ENCODE measurements around the gene C3orf52.
A peak's percentile ranks its signal among the peaks of the same experiment; 100 is the strongest.
"Not testable (repeated sequence)": the region's sequence is repeated elsewhere in the genome, so short reads cannot be mapped to it uniquely, and the experiment has no call there.

Gene C3orf52

GRCh38 chr3:112086076-112086854 lies at the start of gene C3orf52:
TSS of gene C3orf52 (plus strand) at chr3:112086389. CDS start at chr3:112086408, 19 bp downstream.
- peak; percentile 89 for DNase-seq

GRCh38 chr3:112037194-112037593 lies 49.0 kb upstream of the C3orf52 start:
- DNase-seq, result not testable (repeated sequence)

GRCh38 chr3:112038863-112039262 lies 47.3 kb upstream of the C3orf52 start:
- peak; percentile 66 for DNase-seq

DNA sequence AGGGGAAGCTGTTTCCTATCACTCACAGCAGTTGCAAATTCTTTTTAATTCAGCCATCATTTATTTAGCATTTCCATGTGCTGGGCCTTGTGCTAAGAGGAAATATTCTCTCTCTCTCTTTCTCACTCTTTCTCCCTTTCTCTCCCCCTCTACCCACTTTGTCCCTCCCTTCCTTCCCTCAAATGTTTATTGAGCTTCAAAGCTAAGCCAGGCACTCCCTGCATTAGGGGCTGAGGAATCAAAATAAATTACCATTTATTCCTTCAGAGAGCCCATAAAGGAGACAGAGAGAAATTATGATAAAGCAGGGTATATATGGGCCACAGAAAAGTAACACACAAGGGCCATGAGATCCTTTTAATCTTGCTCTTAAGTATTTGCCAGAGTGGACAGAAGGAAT lies 44.9 kb upstream of the C3orf52 start:
- DNase-seq, result no peak

- DNase-seq, result no peak
These were observed 43.3 kb upstream of the C3orf52 start for GRCh38 chr3:112042842-112043280.

DNA sequence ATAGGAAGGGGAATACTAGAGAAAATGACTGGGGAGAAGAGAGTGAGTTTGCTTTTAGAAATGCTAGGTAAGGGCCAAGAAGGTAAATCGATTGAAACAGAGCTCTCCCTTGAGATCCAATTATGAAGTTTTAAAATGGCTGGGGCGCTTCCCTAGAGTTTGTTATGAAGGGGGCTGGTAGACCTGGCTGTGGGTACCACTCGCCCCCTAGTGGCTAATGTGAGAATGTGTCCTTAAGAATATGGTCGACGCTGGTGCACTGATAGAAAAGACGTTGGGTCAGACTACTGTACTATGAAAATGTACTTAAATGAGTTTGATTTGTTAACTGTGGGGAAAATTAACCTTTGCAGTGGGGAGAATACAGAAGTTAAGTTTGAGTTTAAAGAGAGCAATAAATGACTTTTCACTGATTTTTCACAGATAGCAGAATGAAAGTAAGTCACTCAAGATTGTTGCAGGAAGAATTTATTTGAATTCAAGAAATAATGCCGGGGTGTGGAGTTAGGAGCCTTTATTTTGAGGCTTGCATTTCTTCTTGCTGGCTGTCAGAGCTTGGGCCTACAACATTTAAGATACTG lies 42.5 kb upstream of the C3orf52 start:
- DNase-seq, result peak; percentile 80

GRCh38 chr3:112046599-112046998 lies 39.6 kb upstream of the C3orf52 start:
- DNase-seq, result peak; percentile 18

DNA sequence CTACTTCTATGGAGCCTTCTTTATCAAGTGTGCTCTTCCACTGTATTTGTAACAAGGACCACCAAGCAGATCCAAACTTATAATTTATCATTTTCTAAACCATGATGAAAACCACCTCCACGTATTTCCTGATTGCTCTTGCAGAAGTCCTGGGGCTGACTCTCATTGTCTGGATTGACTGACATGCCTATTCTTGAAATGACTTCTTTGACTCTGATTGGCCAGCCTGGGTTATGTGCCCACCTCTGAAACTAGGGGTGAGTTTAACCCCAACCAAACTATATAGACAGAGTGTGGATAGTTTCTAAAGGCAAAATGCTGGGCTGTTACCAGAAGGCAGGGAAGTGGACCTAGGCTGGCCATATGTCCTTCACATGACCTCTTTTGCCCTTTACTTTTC lies 38.9 kb upstream of the C3orf52 start:
- no peak for DNase-seq

DNA sequence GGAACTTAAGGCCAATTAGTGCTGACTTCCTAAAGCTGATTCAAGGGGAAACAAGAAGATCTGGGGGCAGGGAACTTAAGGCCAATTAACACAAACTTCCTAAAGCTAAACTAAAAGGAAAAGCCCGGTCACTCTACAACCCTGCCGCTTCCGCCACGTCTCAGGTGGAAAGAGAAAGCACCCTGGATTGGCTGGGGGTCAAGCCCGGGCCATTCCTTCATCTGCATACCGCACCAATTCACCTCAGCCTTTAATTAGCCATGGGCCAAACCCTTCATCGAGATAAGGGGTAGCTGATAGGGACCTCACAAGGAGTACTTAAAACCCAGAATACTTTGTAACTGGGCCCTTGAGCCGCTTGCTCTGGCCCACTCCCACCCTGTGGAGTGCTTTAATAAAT lies 37.3 kb upstream of the C3orf52 start:
- DNase-seq, result no peak

GRCh38 chr3:112053229-112053628 lies 33.0 kb upstream of the C3orf52 start:
- DNase-seq, result no peak

DNA sequence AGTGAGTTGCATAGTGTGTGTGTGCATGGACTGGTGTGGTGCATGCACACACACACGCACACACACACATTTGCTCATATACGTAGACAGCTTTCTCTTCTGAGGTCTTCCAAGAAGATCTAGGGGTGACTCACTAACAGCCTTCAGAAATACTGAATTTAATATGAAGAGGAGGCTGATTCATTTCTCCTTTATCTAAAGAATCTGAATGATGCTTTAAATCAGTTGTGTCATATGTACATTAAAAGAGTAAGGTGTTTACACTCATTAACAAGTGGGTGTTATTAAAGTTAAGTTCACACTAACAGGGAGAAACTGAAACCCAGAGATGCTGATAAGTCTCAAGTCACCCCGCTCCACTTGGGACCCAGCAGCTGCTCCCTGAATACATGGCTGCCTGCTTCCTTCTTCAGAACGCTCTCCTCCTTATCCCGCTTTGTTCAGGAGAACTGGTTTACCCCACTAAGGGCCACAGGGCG lies 29.7 kb upstream of the C3orf52 start:
- peak; percentile 80 for DNase-seq

GRCh38 chr3:112059497-112059896 lies 26.7 kb upstream of the C3orf52 start:
- DNase-seq, result no peak

DNA sequence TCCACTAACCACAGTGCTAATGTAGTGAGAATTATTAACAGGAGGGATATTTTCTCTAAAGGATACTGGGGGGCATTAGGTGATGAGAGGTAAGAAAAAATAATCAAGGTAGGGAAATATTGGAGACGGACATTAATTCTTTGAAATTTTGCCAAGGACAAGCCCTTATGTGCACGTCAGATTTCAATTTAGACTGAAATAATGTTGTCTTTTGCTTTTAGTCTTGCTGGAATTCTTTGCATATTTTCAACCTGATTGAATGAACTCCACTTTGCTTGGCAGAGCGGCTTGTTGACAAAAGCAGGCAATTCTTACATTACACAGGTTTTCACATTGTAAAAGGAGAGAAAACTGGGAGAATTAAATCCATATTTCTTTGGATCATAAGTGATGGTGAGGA lies 25.0 kb upstream of the C3orf52 start:
- DNase-seq, result peak; percentile 74

- DNase-seq, result not testable (repeated sequence)
These were observed 13.7 kb upstream of the C3orf52 start for GRCh38 chr3:112072387-112073060.

DNA sequence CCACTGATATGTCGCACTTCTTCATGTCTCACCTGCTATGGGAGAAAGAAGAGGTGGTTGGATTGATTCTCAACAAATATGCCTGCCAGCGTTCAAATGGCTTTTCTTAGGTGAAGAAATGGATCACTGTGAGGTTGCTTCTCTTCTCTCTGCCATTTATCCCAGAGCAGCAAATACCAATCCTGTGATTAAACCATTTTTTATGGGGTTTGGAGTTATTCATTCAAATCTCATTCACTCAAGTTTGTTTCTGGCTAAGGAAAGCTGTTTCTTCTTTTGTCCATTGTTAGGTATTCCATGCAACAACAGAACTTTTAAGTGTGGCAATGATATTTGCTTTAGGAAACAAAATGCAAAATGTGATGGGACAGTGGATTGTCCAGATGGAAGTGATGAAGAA lies 12.2 kb upstream of the C3orf52 start:
- DNase-seq, result peak; percentile 62

DNA sequence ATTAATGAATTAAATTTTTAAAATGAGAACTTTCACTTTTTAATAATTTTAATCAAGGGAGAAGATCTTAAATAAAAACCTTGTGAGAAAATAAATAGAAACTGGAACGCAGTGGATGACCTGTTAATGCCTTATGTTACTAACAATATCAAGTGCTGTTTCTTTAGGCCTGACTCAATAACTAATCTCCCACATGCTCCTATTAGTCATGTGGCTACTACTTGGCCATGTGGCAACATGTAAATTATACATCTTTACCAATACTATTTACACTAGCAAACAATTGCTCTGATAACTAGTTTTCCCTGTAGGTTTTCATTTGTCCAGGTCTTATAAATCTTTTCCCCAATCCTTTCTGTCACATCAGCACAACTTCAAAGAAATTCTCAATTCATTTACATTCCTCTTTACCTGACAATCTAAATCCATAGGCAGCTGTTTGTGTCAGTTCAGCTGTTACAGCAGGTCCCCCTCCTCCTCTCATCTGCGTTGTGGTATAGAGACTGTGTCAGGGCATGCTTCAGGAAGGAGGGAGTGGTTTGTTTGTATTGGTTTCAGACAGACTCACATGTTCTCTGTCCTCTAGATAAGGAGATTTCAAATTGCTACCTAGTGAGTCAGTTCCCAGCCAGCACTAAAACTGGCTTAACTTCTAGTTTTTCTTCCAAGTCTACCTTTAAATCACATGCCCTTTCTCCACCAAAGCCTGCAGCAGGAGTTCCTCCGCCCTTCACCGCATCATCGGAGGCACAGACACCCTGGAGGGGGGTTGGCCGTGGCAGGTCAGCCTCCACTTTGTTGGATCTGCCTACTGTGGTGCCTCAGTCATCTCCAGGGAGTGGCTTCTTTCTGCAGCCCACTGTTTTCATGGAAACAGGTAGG lies 11.3 kb upstream of the C3orf52 start:
- peak; percentile 93 for DNase-seq

DNA sequence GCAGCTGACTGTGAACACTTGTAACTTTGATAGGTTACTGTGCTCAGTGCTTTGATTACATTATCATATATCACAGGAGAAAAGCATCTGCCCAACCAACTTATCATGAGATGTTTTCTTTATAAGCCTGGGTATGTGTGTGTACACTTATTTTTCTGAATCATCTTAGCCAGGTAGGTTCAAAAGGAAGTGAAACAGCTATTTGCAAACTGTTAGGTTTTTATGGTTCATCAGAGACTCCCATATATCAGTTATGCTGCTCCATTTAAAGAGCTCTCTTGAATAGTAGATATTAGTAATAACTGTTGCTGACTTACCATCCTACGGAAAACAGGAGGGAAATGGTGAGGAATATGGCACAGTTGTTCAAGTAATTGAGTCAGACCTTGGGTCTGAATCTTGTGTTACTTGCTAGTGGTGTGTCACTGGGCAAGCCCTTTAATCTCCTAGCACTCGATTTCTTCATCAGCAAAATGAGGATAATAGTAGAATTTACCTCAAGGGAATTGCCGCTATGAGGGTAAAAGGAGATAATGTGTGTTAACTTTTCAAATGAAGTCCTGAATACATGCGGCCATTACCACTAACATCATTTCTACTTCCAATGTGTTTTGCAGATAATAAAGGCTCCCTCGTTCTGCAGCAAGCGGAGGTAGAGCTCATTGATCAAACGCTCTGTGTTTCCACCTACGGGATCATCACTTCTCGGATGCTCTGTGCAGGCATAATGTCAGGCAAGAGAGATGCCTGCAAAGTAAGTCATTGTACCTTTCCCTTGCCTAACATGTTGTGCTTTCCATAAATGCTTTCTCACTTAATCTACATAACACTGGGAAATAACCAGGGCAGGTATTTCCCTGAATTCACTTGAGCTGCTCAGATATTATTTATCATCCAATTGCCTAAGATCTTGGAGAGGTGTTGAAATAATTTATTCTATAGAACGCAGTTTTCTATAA lies 7.8 kb upstream of the C3orf52 start:
- DNase-seq, result no peak

- no peak for DNase-seq
These were observed 3.0 kb upstream of the C3orf52 start for GRCh38 chr3:112083239-112083638.

- no peak for DNase-seq
These were observed 1.0 kb upstream of the C3orf52 start for GRCh38 chr3:112084980-112085705.

DNA sequence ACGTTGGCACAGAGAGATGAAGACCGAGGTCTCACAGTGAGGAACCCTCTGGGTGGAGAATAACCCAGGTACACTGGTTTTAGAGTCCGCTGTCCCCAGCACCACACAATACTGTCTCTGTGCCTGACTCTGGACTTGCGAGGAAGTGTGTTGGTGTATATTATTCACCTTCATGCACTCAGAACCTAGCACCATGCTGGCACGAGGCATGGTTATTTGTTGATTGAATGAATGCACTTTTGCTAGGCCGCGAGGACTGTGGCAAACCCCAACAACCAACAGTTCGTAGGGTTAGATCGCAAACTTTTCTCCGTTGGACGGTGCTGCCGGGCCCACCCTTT lies 484 bp upstream of the C3orf52 start:
- no peak for DNase-seq

Measured in EL (cell line).